ENCODE measurements around the gene GRIPAP1.

Gene GRIPAP1

GRCh38 chrX:48957477-48957826 lies 44.6 kb downstream of the GRIPAP1 start, which contains the start of gene OTUD5:
Gene OTUD5 (minus strand): TSS chrX:48957607. CDS start chrX:48957570, 37 bp downstream.
- ATAC-seq = peak; percentile 46

DNA sequence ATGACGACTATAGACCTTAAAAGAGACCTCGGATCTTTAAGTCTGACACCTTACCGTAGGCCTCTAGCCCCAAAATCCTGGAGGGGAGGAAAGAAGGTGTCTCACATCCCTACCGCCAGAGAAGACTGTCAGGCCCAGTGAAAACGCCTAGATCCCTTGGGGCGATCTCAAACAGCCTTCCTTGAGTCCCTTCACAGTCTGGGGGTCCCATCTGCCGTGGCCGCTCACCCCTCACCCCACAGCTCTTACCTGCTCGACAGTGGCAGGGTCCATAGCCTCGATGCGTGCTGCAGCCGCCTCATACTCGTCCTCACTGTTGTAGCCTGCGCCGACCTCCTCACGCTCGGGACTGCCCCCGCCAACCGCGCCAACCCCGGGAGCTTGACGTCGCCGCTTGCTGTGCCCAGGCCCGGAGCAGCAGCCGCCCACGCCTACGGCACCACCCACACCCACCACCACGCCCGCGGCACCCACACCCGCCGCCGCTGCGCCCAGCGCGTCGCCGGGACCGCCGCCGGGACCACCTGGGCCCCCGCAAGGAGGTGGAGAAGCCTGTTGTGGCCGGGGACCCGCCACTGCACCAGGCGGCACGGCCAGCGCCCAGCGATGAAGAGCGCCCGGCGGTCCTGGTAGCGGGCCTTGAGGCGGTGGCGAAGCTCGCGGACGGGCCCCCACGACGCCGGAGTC lies 45.2 kb downstream of the GRIPAP1 start:
- ATAC-seq = no peak
- TF ChIP-seq BACH2 (CRISPR knock-in tag; IDR thresholded peaks at IDR 0.05; ENCODE audit: borderline replicate concordance) = no peak
- TF ChIP-seq ZFP3 (CRISPR knock-in tag; IDR thresholded peaks at IDR 0.05) = 0 out of 2 replicates have a peak, but pooled peaks have one; percentile 29

More at GRCh38 chrX:48957477-48957826, 44.6 kb downstream of the GRIPAP1 start, which contains the start of gene OTUD5:
- no peak for TF ChIP-seq OSR1 (CRISPR knock-in tag; IDR thresholded peaks at IDR 0.05)
- TF ChIP-seq ZC3H10 (CRISPR knock-in tag; IDR thresholded peaks at IDR 0.05) = no peak
- no peak for TF ChIP-seq ZNF565 (CRISPR knock-in tag; conservative IDR thresholded peaks at IDR 0.05; ENCODE audit: low read depth)
- no peak for TF ChIP-seq ZFP3 (CRISPR knock-in tag; IDR thresholded peaks at IDR 0.05)
- TF ChIP-seq TOX (CRISPR knock-in tag; IDR thresholded peaks at IDR 0.05; ENCODE audit: borderline replicate concordance) = no peak
- no peak for TF ChIP-seq CSDC2 (CRISPR knock-in tag; IDR thresholded peaks at IDR 0.05)
- TF ChIP-seq BACH2 (CRISPR knock-in tag; IDR thresholded peaks at IDR 0.05; ENCODE audit: borderline replicate concordance) = no peak
- no peak for TF ChIP-seq TSHZ2 (CRISPR knock-in tag; IDR thresholded peaks at IDR 0.05)
- TF ChIP-seq ISL1 (CRISPR knock-in tag; IDR thresholded peaks at IDR 0.05) = no peak
- TF ChIP-seq, protein P1, sequence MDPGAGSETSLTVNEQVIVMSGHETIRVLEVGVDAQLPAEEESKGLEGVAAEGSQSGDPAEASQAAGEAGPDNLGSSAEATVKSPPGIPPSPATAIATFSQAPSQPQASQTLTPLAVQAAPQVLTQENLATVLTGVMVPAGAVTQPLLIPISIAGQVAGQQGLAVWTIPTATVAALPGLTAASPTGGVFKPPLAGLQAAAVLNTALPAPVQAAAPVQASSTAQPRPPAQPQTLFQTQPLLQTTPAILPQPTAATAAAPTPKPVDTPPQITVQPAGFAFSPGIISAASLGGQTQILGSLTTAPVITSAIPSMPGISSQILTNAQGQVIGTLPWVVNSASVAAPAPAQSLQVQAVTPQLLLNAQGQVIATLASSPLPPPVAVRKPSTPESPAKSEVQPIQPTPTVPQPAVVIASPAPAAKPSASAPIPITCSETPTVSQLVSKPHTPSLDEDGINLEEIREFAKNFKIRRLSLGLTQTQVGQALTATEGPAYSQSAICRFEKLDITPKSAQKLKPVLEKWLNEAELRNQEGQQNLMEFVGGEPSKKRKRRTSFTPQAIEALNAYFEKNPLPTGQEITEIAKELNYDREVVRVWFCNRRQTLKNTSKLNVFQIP (CRISPR knock-in tag; IDR thresholded peaks at IDR 0.05; ENCODE audit: borderline replicate concordance, low read depth) = no peak
- TF ChIP-seq TCF4 (CRISPR knock-in tag; IDR thresholded peaks at IDR 0.05; ENCODE audit: borderline replicate concordance) = no peak
- no peak for TF ChIP-seq CSRNP3 (CRISPR knock-in tag; IDR thresholded peaks at IDR 0.05)
- TF ChIP-seq RARB (CRISPR knock-in tag; IDR thresholded peaks at IDR 0.05) = no peak
- no peak for TF ChIP-seq ESRRG (CRISPR knock-in tag; IDR thresholded peaks at IDR 0.05)
- TF ChIP-seq, protein P2, sequence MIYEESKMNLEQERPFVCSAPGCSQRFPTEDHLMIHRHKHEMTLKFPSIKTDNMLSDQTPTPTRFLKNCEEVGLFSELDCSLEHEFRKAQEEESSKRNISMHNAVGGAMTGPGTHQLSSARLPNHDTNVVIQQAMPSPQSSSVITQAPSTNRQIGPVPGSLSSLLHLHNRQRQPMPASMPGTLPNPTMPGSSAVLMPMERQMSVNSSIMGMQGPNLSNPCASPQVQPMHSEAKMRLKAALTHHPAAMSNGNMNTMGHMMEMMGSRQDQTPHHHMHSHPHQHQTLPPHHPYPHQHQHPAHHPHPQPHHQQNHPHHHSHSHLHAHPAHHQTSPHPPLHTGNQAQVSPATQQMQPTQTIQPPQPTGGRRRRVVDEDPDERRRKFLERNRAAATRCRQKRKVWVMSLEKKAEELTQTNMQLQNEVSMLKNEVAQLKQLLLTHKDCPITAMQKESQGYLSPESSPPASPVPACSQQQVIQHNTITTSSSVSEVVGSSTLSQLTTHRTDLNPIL (CRISPR knock-in tag; IDR thresholded peaks at IDR 0.05; ENCODE audit: low read depth) = no peak
- no peak for TF ChIP-seq ZNF8 (CRISPR knock-in tag; IDR thresholded peaks at IDR 0.05)
- no peak for TF ChIP-seq SNAI2 (CRISPR knock-in tag; IDR thresholded peaks at IDR 0.05)
- no peak for TF ChIP-seq PPARA (CRISPR knock-in tag; IDR thresholded peaks at IDR 0.05; ENCODE audit: borderline replicate concordance)
- no peak for TF ChIP-seq ZNF70 (CRISPR knock-in tag; IDR thresholded peaks at IDR 0.05)
- TF ChIP-seq ZFP30 (CRISPR knock-in tag; IDR thresholded peaks at IDR 0.05) = no peak

- TF ChIP-seq ZNF70 (CRISPR knock-in tag; IDR thresholded peaks at IDR 0.05) = no peak
- TF ChIP-seq PPARA (CRISPR knock-in tag; IDR thresholded peaks at IDR 0.05; ENCODE audit: borderline replicate concordance) = no peak
- no peak for TF ChIP-seq OSR1 (CRISPR knock-in tag; IDR thresholded peaks at IDR 0.05)
- TF ChIP-seq TCF4 (CRISPR knock-in tag; IDR thresholded peaks at IDR 0.05; ENCODE audit: borderline replicate concordance) = no peak
- TF ChIP-seq BACH2 (CRISPR knock-in tag; IDR thresholded peaks at IDR 0.05; ENCODE audit: borderline replicate concordance) = no peak
- TF ChIP-seq ZFP30 (CRISPR knock-in tag; IDR thresholded peaks at IDR 0.05) = no peak
- TF ChIP-seq, protein P3, sequence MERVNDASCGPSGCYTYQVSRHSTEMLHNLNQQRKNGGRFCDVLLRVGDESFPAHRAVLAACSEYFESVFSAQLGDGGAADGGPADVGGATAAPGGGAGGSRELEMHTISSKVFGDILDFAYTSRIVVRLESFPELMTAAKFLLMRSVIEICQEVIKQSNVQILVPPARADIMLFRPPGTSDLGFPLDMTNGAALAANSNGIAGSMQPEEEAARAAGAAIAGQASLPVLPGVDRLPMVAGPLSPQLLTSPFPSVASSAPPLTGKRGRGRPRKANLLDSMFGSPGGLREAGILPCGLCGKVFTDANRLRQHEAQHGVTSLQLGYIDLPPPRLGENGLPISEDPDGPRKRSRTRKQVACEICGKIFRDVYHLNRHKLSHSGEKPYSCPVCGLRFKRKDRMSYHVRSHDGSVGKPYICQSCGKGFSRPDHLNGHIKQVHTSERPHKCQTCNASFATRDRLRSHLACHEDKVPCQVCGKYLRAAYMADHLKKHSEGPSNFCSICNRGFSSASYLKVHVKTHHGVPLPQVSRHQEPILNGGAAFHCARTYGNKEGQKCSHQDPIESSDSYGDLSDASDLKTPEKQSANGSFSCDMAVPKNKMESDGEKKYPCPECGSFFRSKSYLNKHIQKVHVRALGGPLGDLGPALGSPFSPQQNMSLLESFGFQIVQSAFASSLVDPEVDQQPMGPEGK (CRISPR knock-in tag; IDR thresholded peaks at IDR 0.05; ENCODE audit: borderline replicate concordance) = no peak
- no peak for TF ChIP-seq ZNF8 (CRISPR knock-in tag; IDR thresholded peaks at IDR 0.05)
- TF ChIP-seq ARNTL (CRISPR knock-in tag; IDR thresholded peaks at IDR 0.05; ENCODE audit: borderline replicate concordance, low read depth) = no peak
- no peak for TF ChIP-seq ZFP3 (CRISPR knock-in tag; IDR thresholded peaks at IDR 0.05)
- TF ChIP-seq CSDC2 (CRISPR knock-in tag; IDR thresholded peaks at IDR 0.05) = no peak
- TF ChIP-seq, protein P2 (CRISPR knock-in tag; IDR thresholded peaks at IDR 0.05; ENCODE audit: low read depth) = no peak
- TF ChIP-seq SNAI2 (CRISPR knock-in tag; IDR thresholded peaks at IDR 0.05) = no peak
- no peak for TF ChIP-seq RARB (CRISPR knock-in tag; IDR thresholded peaks at IDR 0.05)
- no peak for TF ChIP-seq ZNF565 (CRISPR knock-in tag; conservative IDR thresholded peaks at IDR 0.05; ENCODE audit: low read depth)
- TF ChIP-seq TSHZ2 (CRISPR knock-in tag; IDR thresholded peaks at IDR 0.05) = no peak
- no peak for TF ChIP-seq GLIS3 (CRISPR knock-in tag; IDR thresholded peaks at IDR 0.05)
- no peak for ATAC-seq
These were observed 53.5 kb downstream of the GRIPAP1 start for GRCh38 chrX:48948589-48948988.
